Right cardiac atrium (tissue), 5 donors: ENCODE measurements around the gene OR11H1. TPM values are rescaled to one million over a fixed set of nuclear protein-coding genes. Genes with fewer than 3 reads are reported as not detected.
"Not testable (repeated sequence)": the region's sequence is repeated elsewhere in the genome, so short reads cannot be mapped to it uniquely, and the experiment has no call there.

ENCODE experiments used
- ATAC-seq, 2 donors: fragments of 200-7000 bp; cut with Tn5 transposase; one replicate each; pipeline versions ENCODE4 v1.8.0 to v1.9.1; 2020; ENCODE audit warnings: moderate library complexity in 2 of 2, mild to moderate bottlenecking in 1 of 2
- DNase-seq, 3 donors: peaks; one replicate each; pipeline ENCODE4 v3.0.0-alpha.2; 2020
- H3K27ac ChIP-seq: one replicate; pipeline ENCODE4 v1.5.1; 2013; ENCODE audit warnings: mild to moderate bottlenecking, low read length, control low read depth, moderate library complexity
- H3K27me3 ChIP-seq: one replicate; pipeline ENCODE4 v1.6.1; 2013; ENCODE audit not compliant: control insufficient read depth, insufficient read depth
- H3K4me1 ChIP-seq: one replicate; pipeline ENCODE4 v1.6.1; 2013; ENCODE audit warnings: low read length; ENCODE audit not compliant: control insufficient read depth, insufficient read depth
- H3K4me3 ChIP-seq: one replicate; pipeline ENCODE4 v1.5.1; 2013; ENCODE audit warnings: low read length, control low read depth
- H3K9me3 ChIP-seq: one replicate; pipeline ENCODE4 v1.6.1; 2013; ENCODE audit warnings: low read length; ENCODE audit not compliant: control insufficient read depth
- WGBS: extraction: QIAGEN DNeasy Blood & Tissue Kit; methylation state at CpG from one replicate; pipeline ENCODE4 v1.1.7; 2013; 5-methylcytosine and 5-hydroxymethylcytosine counted together
- intact Hi-C, 4 donors: fragments of 100-400 bp; cut with DNase I; formaldehyde crosslinking; loops; one replicate each; pipeline versions ENCODE4 v1.11.0 to v1.14.0; 2022 to 2023
- long read RNA-seq, 4 donors: library from polyadenylated mRNA; unstranded; transcript quantifications; one replicate each; pipeline ENCODE4 v2.0.0, GENCODE V29; 2020 to 2021
- polyA plus RNA-seq: library from polyadenylated mRNA; stranded (reverse); fragments of 200-250 nt; gene quantifications from one replicate; pipeline ENCODE4 v1.2.3, GENCODE V29; 2013
- total RNA-seq, 4 donors: library from RNA; stranded (reverse); fragmentation: NEBNext Ultra II Directional; extraction: Animal tissue kit (Norgen Biotek cat#: 25700); gene quantifications; one replicate each; pipeline ENCODE4 v1.2.1, GENCODE V29; 2021
- donor health status: healthy with polysubstance abuse.
- donor health status: DM: no; HTN: yes; CAD: no.
- donor health status: DM: no; HTN: no; CAD: no.
- donor health status: DM: no; HTN: yes; CAD: no; lungs with severe emphysema.
- donor health status: DM: yes; HTN: yes; CAD: no.

OR11H1 gene, protein sequence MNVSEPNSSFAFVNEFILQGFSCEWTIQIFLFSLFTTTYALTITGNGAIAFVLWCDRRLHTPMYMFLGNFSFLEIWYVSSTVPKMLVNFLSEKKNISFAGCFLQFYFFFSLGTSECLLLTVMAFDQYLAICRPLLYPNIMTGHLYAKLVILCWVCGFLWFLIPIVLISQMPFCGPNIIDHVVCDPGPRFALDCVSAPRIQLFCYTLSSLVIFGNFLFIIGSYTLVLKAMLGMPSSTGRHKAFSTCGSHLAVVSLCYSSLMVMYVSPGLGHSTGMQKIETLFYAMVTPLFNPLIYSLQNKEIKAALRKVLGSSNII
- total RNA-seq (not detected), polyA plus RNA-seq (not detected)
- long read RNA-seq, donor 1 = 0 reads
- long read RNA-seq, donor 2 = 0 reads
- long read RNA-seq, donor 3 = 0 reads
- long read RNA-seq, donor 4 = 0 reads

DNA sequence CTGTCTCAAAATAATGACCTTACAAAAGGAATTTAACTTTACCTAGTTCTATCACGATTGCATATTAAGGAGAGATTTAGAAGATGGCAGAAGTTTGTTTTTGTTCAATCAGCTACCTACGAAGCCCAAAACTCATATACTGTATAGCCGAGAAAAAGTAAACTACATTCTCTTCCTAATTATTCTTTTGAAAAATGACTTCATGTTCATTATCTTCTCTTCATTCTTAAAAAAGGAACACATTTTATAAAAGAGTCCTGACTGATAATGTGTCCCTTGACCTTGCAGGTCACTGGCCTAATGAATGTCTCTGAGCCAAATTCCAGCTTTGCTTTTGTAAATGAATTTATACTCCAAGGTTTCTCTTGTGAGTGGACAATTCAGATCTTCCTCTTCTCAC lies at the start of gene OR11H1:
Gene OR11H1, plus strand, starts transcription at position 301 of the 400 bp plus-strand sequence. Its CDS starts 0 bp downstream, at position 301.
- H3K4me1 ChIP-seq, DNase-seq, H3K27ac ChIP-seq, intact Hi-C loops, ATAC-seq, H3K27me3 ChIP-seq, H3K4me3 ChIP-seq, H3K9me3 ChIP-seq: not testable (repeated sequence)
- WGBS = no CpG with 5 or more reads among the region's 3 CpGs

DNA sequence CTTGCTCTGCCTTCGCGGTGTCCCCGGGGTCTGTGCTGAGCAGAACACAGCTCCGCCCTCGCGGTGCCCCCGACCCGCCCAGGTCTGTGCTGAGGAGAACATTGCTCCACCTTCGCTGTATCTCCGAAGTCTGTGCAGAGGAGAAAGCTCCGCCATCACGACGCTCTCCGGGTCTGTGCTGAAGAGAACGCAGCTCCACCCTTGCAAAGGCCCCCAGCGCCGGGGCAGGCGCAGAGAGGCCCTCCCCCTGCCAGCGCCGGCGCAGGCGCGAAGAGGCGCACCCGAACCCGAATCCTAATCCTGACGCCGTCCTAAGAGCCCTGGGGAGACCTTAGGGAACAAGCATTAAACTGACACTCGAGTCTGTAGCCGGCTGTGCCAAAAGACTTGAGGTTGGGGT lies 18.0 kb upstream of the OR11H1 start:
- WGBS = 72% methylated on average over 20 of the region's 30 CpGs
- ATAC-seq, DNase-seq: not testable (repeated sequence)

DNA sequence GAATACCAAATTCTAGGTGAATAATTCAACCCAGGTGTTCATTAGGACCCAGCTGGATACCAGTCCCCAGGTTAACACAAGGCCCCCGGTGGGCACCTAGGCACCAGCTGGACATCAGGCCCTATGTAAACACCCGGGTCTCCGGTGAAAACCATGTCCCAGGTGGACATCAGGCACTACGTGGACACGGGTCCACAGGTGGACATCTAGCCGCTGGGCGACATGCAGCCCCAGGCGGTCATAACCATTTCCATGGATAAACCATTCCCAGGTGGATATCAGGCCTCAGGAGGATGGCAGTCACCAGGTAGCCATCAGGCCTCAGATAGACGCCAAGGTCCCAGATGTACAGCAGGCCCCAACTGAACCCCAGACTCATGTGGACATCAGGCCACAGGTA lies 12.1 kb upstream of the OR11H1 start:
- H3K27ac ChIP-seq, intact Hi-C loops, H3K4me3 ChIP-seq, H3K9me3 ChIP-seq, H3K27me3 ChIP-seq, H3K4me1 ChIP-seq, ATAC-seq: not testable (repeated sequence)
- 89% methylated on average over 9 of the region's 9 CpGs for WGBS
- DNase-seq = peak in 1 of 3 donors; percentile 35

More for the DNA sequence above, 18.0 kb upstream of the OR11H1 start:
- H3K9me3 ChIP-seq, H3K27me3 ChIP-seq, H3K4me1 ChIP-seq, H3K4me3 ChIP-seq, intact Hi-C loops, H3K27ac ChIP-seq: not testable (repeated sequence)

DNA sequence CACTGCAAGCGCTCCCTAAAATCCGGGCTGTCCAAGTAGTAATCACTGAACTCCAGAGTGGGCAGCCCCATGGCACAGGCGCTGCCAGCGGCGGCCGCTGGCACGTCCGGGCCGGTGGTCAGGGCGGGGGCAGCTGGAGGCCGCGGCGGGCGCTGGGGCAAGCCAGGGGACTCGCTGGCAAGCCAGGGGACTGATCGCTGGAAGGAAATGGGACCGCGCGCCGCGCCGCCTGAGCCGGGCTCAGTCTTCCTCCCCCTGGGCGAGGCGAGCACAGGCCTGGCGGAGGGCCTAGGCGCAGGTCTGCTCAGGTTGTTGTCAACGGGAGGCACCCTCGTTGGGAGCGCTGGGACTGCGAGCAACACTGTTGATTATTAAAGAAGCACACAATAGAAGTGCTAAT lies 25.8 kb downstream of the OR11H1 start:
- peak; percentile 47 to 59 for ATAC-seq
- H3K27me3 ChIP-seq, intact Hi-C loops, H3K27ac ChIP-seq, H3K4me3 ChIP-seq, H3K9me3 ChIP-seq, H3K4me1 ChIP-seq: not testable (repeated sequence)
- WGBS = 58% methylated on average over 16 of the region's 31 CpGs
- peak in 2 of 3 donors; percentile 13 to 46 for DNase-seq

DNA sequence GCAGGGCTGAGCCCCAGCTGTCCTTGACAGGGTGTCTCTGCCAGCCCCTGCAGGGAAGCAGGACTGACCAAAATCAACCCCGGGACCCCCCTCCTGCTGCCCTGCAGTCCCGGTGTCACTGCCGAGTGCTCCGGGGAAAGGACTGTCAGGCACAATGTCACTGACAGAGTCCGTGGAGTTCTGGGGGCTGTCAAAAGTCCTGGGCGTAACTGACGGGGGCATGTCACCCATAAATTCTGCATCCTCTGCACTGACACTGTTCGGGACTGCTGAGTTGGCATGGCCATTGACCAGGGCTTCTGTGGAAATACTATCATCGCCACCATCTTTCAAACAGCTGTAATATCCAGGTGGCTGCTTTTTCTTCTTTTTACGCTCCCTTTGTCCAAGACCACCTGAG lies 35.5 kb downstream of the OR11H1 start:
- intact Hi-C loops, H3K27ac ChIP-seq, H3K27me3 ChIP-seq, H3K4me1 ChIP-seq, H3K4me3 ChIP-seq, H3K9me3 ChIP-seq, DNase-seq: not testable (repeated sequence)
- peak; percentile 20 to 55 for ATAC-seq
- WGBS = 78% methylated on average over 6 of the region's 10 CpGs

DNA sequence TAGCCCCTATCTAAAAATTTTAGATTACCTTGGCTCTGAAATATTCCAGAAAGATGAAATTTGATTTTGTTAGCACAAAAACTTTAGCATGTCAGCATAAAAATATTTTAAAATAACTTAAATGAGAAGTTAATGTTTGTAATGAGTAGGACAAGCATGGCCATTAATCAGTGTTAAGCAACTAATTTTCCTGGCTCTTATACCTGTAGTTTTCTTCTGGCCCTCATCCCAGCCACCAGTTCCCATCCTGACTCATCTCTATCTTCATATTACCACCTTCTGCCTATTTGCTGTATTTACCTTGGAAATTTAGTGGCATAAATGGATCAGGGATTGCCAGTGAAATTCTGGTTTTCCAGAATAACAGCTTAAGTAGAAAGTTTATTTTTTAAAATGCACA lies 37.1 kb downstream of the OR11H1 start:
- intact Hi-C loops = not testable (repeated sequence)

More for the DNA sequence above, 37.1 kb downstream of the OR11H1 start:
- H3K4me3 ChIP-seq, H3K27me3 ChIP-seq, DNase-seq, H3K9me3 ChIP-seq, H3K4me1 ChIP-seq, H3K27ac ChIP-seq, ATAC-seq: not testable (repeated sequence)

Other genes starting within 250 kb of the OR11H1 start
- not detected for gene POTEH, start 161.8 kb downstream of the OR11H1 start, total RNA-seq
- gene POTEH, start 161.8 kb downstream of the OR11H1 start, polyA plus RNA-seq = not detected